Limb (tissue), 2 donors: Measurements from ENCODE around the gene TMEM164.

Experiments
- DNase-seq, 2 donors: peaks; one replicate each; pipeline ENCODE4 v3.0.0-alpha.2; 2016; ENCODE audit errors: extremely low spot score in 2 of 2

TMEM164 gene

GRCh38 chrX:110037178-110037577 lies 34.3 kb downstream of the TMEM164 start:
- no peak for DNase-seq

GRCh38 chrX:110038900-110039299 lies 36.0 kb downstream of the TMEM164 start:
- DNase-seq = no peak

- no peak for DNase-seq
Measured at GRCh38 chrX:110041980-110042379, 39.1 kb downstream of the TMEM164 start.

- no peak for DNase-seq
Measured at GRCh38 chrX:110042496-110042895, 39.6 kb downstream of the TMEM164 start.

GRCh38 chrX:110043506-110043905 lies 40.6 kb downstream of the TMEM164 start:
- no peak for DNase-seq

- no peak for DNase-seq
Measured at GRCh38 chrX:110044346-110045249, 41.7 kb downstream of the TMEM164 start.

GRCh38 chrX:110045421-110045820 lies 42.5 kb downstream of the TMEM164 start:
- DNase-seq = no peak

- no peak for DNase-seq
Measured at GRCh38 chrX:110046001-110046400, 43.1 kb downstream of the TMEM164 start.

GRCh38 chrX:110046971-110047370 lies 44.1 kb downstream of the TMEM164 start:
- no peak for DNase-seq

- DNase-seq = no peak
Measured at GRCh38 chrX:110049096-110049495, 46.2 kb downstream of the TMEM164 start.

GRCh38 chrX:110050386-110050785 lies 47.5 kb downstream of the TMEM164 start:
- no peak for DNase-seq

- DNase-seq = no peak
Measured at GRCh38 chrX:110050901-110051300, 48.0 kb downstream of the TMEM164 start.

- DNase-seq = no peak
Measured at GRCh38 chrX:110051559-110051958, 48.6 kb downstream of the TMEM164 start.

- DNase-seq = no peak
Measured at GRCh38 chrX:110052303-110052702, 49.4 kb downstream of the TMEM164 start.

- DNase-seq = no peak
Measured at GRCh38 chrX:110053453-110053852, 50.5 kb downstream of the TMEM164 start.

GRCh38 chrX:110055616-110056015 lies 52.7 kb downstream of the TMEM164 start:
- DNase-seq = no peak

- DNase-seq = no peak
Measured at GRCh38 chrX:110056419-110056818, 53.5 kb downstream of the TMEM164 start.

GRCh38 chrX:110059410-110059809 lies 56.5 kb downstream of the TMEM164 start:
- no peak for DNase-seq

- no peak for DNase-seq
Measured at GRCh38 chrX:110060317-110060716, 57.4 kb downstream of the TMEM164 start.

- DNase-seq = no peak
Measured at GRCh38 chrX:110060846-110061537, 58.1 kb downstream of the TMEM164 start.

GRCh38 chrX:110062919-110063318 lies 60.0 kb downstream of the TMEM164 start:
- DNase-seq = no peak

- DNase-seq = no peak
Measured at GRCh38 chrX:110066488-110067225, 63.7 kb downstream of the TMEM164 start.
